ENCODE data around the gene CAPN2. TPM values are rescaled to one million over a fixed set of nuclear protein-coding genes. Genes with fewer than 3 reads are reported as not detected.
A peak's percentile ranks its signal among the peaks of the same experiment; 100 is the strongest.

CAPN2 gene
- total and polyA plus RNA-seq, 5 experiments from 2014 or later = 68.6 to 101 (median 72.2) TPM

DNA sequence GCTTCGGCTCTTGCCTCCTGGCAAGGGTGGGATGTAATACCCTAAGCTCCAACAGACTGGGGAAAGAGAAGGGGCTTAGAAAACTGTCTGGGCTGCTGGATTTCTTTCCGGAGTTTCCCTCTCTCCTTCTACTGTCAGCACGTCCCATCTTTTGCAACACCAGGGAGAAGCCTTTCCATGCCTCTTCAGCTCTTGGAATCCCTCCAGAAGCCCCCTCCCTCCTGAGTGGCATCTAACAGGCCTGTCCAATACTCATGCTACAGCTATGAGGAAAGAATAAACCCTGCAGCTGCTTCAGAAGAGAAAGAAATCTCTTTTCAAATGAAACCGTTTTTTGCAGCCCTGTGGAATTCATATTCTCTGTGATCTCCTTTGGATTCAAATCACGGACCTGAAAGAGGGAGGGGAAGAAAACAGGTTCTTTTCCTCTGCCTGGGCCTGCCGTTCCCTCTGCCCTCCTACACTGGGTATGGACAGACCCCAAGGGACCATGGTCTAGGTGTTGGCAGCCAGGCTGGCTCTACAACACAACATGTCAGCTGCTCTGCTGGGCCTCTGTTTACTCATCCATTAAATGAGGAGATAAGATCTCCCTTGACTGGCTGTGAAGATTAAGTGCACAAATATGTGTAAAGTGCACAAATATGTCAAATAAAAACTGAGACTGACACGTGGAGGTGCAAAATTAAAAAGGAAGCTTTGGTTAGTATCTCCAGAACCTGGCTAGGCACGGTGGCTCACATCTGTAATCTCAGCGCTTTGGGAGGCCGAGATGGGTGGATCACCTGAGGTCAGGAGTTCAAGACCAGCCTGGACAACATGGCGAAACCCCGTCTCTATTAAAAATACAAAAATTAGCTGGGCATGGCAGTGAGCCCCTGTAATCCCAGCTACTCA, 6.0 kb upstream of the CAPN2 start:
- Mint-ChIP-seq H3K27ac (no peak overlapping the region), H3K27me3 (peaks cover 0 to 5% (median 1%) of the 10 kb centered on the region in 5 donors), H3K9me3 (no peaks in the 10 kb centered on the region), H3K4me3 (no peak overlapping the region), H3K36me3 (no peaks in the 10 kb centered on the region), H3K4me1 (peaks cover 0 to 13% (median 11%) of the 10 kb centered on the region in 4 donors)
- POLR2A ChIA-PET = no interaction called here
- DNase-seq = no peak
- ATAC-seq = no peak

GRCh38 chr1:223707256-223708000, 4.9 kb upstream of the CAPN2 start:
- DNase-seq = no peak
- Mint-ChIP-seq H3K27me3 (peaks cover 0 to 5% (median 1%) of the 10 kb centered on the region in 5 donors), H3K4me1 (peaks cover 0 to 19% (median 17%) of the 10 kb centered on the region in 4 donors), H3K27ac (peak overlapping the region in 3 of 10 donors; percentile 7 to 13 (median 11)), H3K36me3 (no peaks in the 10 kb centered on the region), H3K9me3 (no peaks in the 10 kb centered on the region), H3K4me3 (no peak overlapping the region)
- POLR2A ChIA-PET = no interaction called here
- ATAC-seq = no peak

GRCh38 chr1:223708001-223708359, 4.4 kb upstream of the CAPN2 start:
- Mint-ChIP-seq H3K4me3 (no peak overlapping the region), H3K9me3 (no peaks in the 10 kb centered on the region), H3K36me3 (no peaks in the 10 kb centered on the region), H3K4me1 (peaks cover 0 to 20% (median 18%) of the 10 kb centered on the region in 4 donors), H3K27me3 (peaks cover 0 to 4% (median 0%) of the 10 kb centered on the region in 5 donors), H3K27ac (peak overlapping the region in 1 of 10 donors; percentile 43)
- POLR2A ChIA-PET = no interaction called here
- ATAC-seq (no peak), DNase-seq (no peak)

- ATAC-seq (no peak), DNase-seq (no peak)
- Mint-ChIP-seq H3K4me1 (peaks cover 5 to 27% (median 26%) of the 10 kb centered on the region in 4 donors), H3K36me3 (no peaks in the 10 kb centered on the region), H3K27ac (peak overlapping the region in 4 of 10 donors; percentile 22 to 75 (median 52)), H3K4me3 (peak overlapping the region in 1 of 10 donors; percentile 26), H3K27me3 (peaks cover 0 to 4% (median 0%) of the 10 kb centered on the region in 5 donors), H3K9me3 (no peaks in the 10 kb centered on the region)
- POLR2A ChIA-PET = no interaction called here
Measured at GRCh38 chr1:223708651-223709268, 3.6 kb upstream of the CAPN2 start.

GRCh38 chr1:223709598-223709997, 2.7 kb upstream of the CAPN2 start:
- DNase-seq = no peak
- Mint-ChIP-seq H3K4me1 (peaks cover 9 to 33% (median 32%) of the 10 kb centered on the region in 4 donors), H3K27me3 (peaks cover 0 to 4% (median 0%) of the 10 kb centered on the region in 5 donors), H3K9me3 (no peaks in the 10 kb centered on the region), H3K36me3 (no peaks in the 10 kb centered on the region), H3K4me3 (peak overlapping the region in 1 of 10 donors; percentile 27), H3K27ac (peak overlapping the region in 1 of 10 donors; percentile 37)
- POLR2A ChIA-PET = interaction anchor here (1.7 kb wide), 1 partner anchor 10 kb away, joined by 5 read pairs; no protein-coding TSS in a partner anchor
- ATAC-seq = no peak

GRCh38 chr1:223710179-223711133, 1.9 kb upstream of the CAPN2 start:
- Mint-ChIP-seq H3K27ac (peak overlapping the region in 9 of 10 donors; percentile 11 to 89 (median 85)), H3K36me3 (no peaks in the 10 kb centered on the region), H3K9me3 (no peaks in the 10 kb centered on the region), H3K4me3 (peak overlapping the region in 7 of 10 donors; percentile 49 to 89 (median 75)), H3K27me3 (peaks cover 0 to 4% (median 0%) of the 10 kb centered on the region in 5 donors), H3K4me1 (peaks cover 17 to 42% (median 41%) of the 10 kb centered on the region in 4 donors)
- DNase-seq (no peak), ATAC-seq (no peak)
- POLR2A ChIA-PET = interaction anchor here (1.7 to 3.3 kb wide), 2 partner anchors 9 to 39 kb away, joined by 5 to 22 read pairs; no protein-coding TSS in a partner anchor

GRCh38 chr1:223711173-223711572, 1.2 kb upstream of the CAPN2 start:
- Mint-ChIP-seq H3K4me3 (peak overlapping the region in 9 of 10 donors; percentile 44 to 89 (median 82)), H3K4me1 (peaks cover 17 to 49% (median 48%) of the 10 kb centered on the region in 4 donors), H3K27me3 (peaks cover 0 to 4% (median 0%) of the 10 kb centered on the region in 5 donors), H3K36me3 (no peaks in the 10 kb centered on the region), H3K9me3 (no peaks in the 10 kb centered on the region), H3K27ac (peak overlapping the region; percentile 17 to 92 (median 88))
- POLR2A ChIA-PET = interaction anchor here (1.4 to 3.3 kb wide), 3 partner anchors 8 to 38 kb away, joined by 5 to 22 read pairs (median 6); no protein-coding TSS in a partner anchor
- ATAC-seq = no peak
- DNase-seq = no peak

DNA sequence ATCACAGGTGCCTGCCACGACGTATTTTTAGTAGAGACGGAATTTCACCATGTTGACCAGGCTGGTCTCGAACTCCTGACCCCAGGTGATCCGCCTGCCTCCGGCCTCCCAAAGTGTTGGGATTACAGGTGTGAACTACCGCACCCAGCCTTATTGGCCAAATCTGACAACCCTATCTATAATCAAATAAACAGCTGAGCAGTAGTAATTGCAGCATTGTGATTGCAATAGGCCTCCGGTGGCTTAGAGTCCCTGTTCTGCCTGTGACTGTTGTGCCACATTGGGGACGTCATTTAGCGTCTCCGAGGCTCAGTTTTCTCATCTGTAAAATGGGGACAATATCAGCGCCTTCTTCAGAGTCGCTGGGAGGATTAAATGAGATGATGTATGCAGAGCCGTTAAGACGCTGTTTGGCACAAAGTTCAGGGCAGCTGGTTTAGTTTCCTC, 569 bp upstream of the CAPN2 start:
- H3K27me3 Mint-ChIP-seq = peaks cover 0 to 4% (median 0%) of the 10 kb centered on the region in 5 donors
- POLR2A ChIA-PET = interaction anchor here (0.7 to 3.3 kb wide), 5 partner anchors 16 to 999 kb away, joined by 3 to 22 read pairs (median 3); partner anchors contain the start of genes AIDA and BROX
- no peak for DNase-seq

GRCh38 chr1:223712850-223713474, 623 bp downstream of the CAPN2 start:
- Mint-ChIP-seq H3K4me1 (peaks cover 32 to 67% (median 66%) of the 10 kb centered on the region in 4 donors), H3K27ac (peak overlapping the region; percentile 78 to 97 (median 92)), H3K9me3 (no peaks in the 10 kb centered on the region), H3K27me3 (no peaks in the 10 kb centered on the region), H3K36me3 (no peaks in the 10 kb centered on the region), H3K4me3 (peak overlapping the region; percentile 65 to 90 (median 86))
- POLR2A ChIA-PET = interaction anchor here (1.0 to 3.3 kb wide), 7 partner anchors 13 to 1000 kb away, joined by 3 to 22 read pairs (median 3); partner anchors contain the start of genes AIDA, BROX and TP53BP2
- DNase-seq = peak; percentile 8 to 69 (median 44)
- ATAC-seq = peak; percentile 58 to 59

More for the DNA sequence above, 569 bp upstream of the CAPN2 start:
- no peak for ATAC-seq
- Mint-ChIP-seq H3K36me3 (no peaks in the 10 kb centered on the region), H3K27ac (peak overlapping the region; percentile 66 to 92 (median 88)), H3K4me1 (peaks cover 23 to 55% (median 54%) of the 10 kb centered on the region in 4 donors), H3K4me3 (peak overlapping the region; percentile 44 to 89 (median 81)), H3K9me3 (no peaks in the 10 kb centered on the region)

DNA sequence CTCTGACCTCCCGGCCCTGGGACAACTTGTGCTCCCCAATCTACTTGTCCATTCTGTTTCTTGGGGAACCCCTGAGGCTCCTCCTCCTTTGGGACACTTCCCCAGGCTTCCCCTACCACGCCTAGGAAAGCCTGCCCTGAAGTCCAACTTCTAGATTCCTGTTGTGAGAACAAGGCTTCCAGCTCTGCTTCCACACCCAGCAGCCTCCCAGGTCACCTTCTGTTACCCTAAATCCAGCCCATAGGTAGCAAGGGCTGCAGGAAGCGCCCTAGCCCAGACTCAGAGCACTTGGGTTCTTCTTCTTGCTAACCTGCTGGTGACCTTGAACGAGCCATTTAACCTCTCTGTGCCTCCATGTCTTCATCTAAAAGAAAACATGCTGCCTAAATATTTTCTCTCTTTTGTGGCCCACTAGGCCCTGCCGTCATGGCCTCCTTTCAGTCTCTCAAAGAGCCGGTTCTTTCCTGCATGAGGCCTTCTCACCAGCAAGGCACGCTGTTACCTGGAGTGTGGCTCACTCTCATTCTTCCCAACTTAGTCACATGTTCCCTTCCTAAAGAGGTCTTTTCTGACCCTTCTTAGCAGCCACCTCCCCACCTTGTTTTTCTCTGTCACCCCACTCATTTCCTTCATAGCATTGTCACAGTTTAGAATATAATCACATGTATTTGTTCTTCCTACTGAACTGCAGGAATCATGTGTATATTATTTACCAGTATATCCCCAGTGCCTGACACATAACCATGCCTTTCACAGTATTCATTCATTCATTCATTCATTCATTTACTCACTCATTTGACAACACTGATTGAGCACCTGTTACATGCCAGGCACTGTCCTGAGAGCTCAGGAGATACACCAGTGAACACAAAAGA, 1.4 kb downstream of the CAPN2 start:
- Mint-ChIP-seq H3K27me3 (no peaks in the 10 kb centered on the region), H3K4me3 (peak overlapping the region; percentile 65 to 90 (median 86)), H3K27ac (peak overlapping the region; percentile 78 to 97 (median 92)), H3K36me3 (peaks cover 0 to 4% (median 3%) of the 10 kb centered on the region in 3 donors), H3K9me3 (no peaks in the 10 kb centered on the region), H3K4me1 (peaks cover 33 to 74% (median 73%) of the 10 kb centered on the region in 4 donors)
- DNase-seq = peak in 3 of 10 donors; percentile 4 to 24 (median 13)
- POLR2A ChIA-PET = interaction anchor here (1.0 to 3.3 kb wide), 4 partner anchors 12 to 278 kb away, joined by 3 to 22 read pairs (median 4); partner anchors contain the start of gene TP53BP2
- peak in 1 of 2 donors; percentile 11 for ATAC-seq

Measured in naive thymus-derived CD8-positive, alpha-beta T cell (primary cell).